GM21529 (cell line): ENCODE measurements around the gene ESRRG.

ENCODE experiments used
- ATAC-seq: cut with Tn5 transposase; IDR thresholded peaks from one replicate; pipeline ENCODE4 v1.9.1; 2021; ENCODE audit not compliant: unreplicated experiment

ESRRG gene

DNA sequence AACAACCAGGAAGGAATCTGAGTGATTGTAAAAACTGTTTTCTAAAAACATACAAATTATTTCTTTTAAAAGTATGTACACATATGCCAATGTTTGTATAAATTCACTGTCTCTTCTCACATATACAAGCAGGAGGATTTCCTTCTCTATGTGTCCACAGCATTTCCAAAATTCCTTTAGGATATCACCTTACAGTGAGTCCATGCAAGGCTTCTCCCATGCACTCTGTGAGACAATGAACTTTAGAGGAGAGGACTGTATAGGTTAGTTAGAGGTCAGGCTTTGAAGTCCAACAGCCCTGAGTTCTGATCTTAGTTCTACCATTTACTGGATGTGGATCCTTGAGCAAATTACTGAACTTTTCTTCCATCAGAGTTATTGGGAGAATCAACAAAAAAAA lies 265.9 kb downstream of the ESRRG start:
- ATAC-seq, result no peak

DNA sequence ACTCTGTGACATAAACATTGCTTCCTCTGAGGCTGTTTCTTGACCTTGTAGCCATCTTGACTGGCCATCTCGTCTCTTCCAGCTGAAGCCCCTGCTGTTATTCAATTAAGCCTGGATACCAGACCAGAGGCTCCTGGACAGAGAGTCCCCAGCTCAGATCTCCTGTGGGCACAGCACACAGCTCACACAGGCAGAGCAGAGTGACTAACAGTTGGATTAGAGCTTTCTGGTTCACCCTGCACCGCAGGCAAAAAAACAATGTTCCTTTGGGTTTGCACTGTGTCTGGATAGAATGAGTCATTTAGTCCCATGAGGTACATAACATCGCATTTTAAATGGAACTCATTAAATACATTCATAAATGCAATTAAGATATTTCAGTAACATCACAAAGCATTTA lies 266.5 kb downstream of the ESRRG start:
- ATAC-seq, result no peak

DNA sequence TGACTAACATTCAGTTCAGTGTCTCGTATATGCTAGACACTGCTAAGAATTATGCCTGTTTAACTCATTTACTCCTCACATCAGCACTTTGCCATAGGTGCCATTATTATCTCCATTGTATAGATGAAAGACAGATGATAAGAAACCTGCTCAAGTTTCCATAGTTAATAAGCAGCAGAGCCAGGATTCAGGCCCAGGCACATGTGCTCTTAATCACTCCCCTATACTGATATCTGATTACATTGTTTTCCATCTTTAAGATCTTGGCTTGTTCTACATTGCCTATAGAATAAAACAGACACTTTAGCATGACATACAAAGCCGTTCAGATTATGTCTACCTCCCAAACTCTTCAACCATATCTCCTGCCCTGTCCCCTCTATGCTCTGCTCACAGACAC lies 269.5 kb downstream of the ESRRG start:
- no peak for ATAC-seq
